Chondrocyte (in vitro differentiated cells): ENCODE measurements around the gene MCM3AP. TPM values are rescaled to one million over a fixed set of nuclear protein-coding genes. Genes with fewer than 3 reads are reported as not detected.
"Not testable (repeated sequence)": the region's sequence is repeated elsewhere in the genome, so short reads cannot be mapped to it uniquely, and the experiment has no call there.

ENCODE experiments used
- DNase-seq: peaks from one replicate; pipeline ENCODE4 v3.0.0; 2021; ENCODE audit warnings: mixed read lengths, low spot score
- H3K27ac Mint-ChIP-seq: one replicate; pipeline ENCODE4 v1.8.0; 2021; ENCODE audit warnings: mild to moderate bottlenecking, moderate library complexity, mixed read lengths; ENCODE audit not compliant: unreplicated experiment
- H3K27me3 Mint-ChIP-seq: 2 replicates; pipeline ENCODE4 v1.8.0; 2021; ENCODE audit warnings: low read depth, mixed read lengths
- H3K36me3 Mint-ChIP-seq: 2 replicates; pipeline ENCODE4 v1.8.0; 2021; ENCODE audit warnings: low read depth, mixed read lengths
- H3K4me1 Mint-ChIP-seq: 2 replicates; pipeline ENCODE4 v1.8.0; 2021; ENCODE audit warnings: low read depth, mild to moderate bottlenecking, mixed read lengths
- H3K4me3 Mint-ChIP-seq: one replicate; pipeline ENCODE4 v1.8.0; 2021; ENCODE audit warnings: mild to moderate bottlenecking, moderate library complexity, mixed read lengths; ENCODE audit not compliant: unreplicated experiment
- H3K9me3 Mint-ChIP-seq: 2 replicates; pipeline ENCODE4 v1.8.0; 2021; ENCODE audit warnings: low read depth, mixed read lengths
- CTCF ChIP-seq: fragments of 200-600 bp; sonication (generic); IDR thresholded peaks from 2 replicates; pipeline ENCODE4 v1.5.0; 2021; ENCODE audit warnings: antibody characterized with exemption, mild to moderate bottlenecking, moderate library complexity
- total RNA-seq: library from RNA; stranded (reverse); gene quantifications from 3 replicates; pipeline ENCODE4 v1.2.1, GENCODE V29; 2021

Gene MCM3AP
- total RNA-seq, 1 donor from 2014 or later, result 86.4 TPM

GRCh38 chr21:46205766-46206162 lies 79.6 kb downstream of the MCM3AP start:
- Mint-ChIP-seq H3K9me3 (no peaks in the 10 kb centered on the region), H3K27me3 (no peaks in the 10 kb centered on the region), H3K27ac (no peak overlapping the region), H3K4me1 (no peaks in the 10 kb centered on the region), H3K4me3 (no peak overlapping the region), H3K36me3 (peaks cover 27% of the 10 kb centered on the region)
- no peak for DNase-seq
- TF ChIP-seq CTCF, result no peak

DNA sequence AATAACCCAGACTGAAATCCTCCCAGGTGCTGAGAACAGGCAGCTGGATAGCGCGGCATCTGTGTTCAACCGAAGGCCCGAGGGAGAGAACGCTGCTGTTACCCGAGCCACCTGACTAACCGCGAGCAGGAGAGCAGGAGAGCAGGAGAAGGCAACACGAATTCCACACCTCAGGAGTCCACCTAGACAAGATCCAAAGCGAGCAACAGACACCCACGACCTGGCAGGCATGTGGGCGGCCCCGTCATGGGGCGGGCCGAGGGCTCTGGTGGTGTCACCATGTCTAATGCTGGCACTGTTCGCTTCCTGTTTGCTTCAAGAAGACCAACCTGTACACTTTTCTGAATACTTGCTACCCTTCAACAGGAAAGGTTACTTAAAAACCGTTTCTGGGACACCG lies 80.2 kb downstream of the MCM3AP start:
- no peak overlapping the region for H3K27ac Mint-ChIP-seq
- peak; percentile 38 for DNase-seq
- no peaks in the 10 kb centered on the region for H3K9me3 Mint-ChIP-seq
- H3K4me1 Mint-ChIP-seq, result no peaks in the 10 kb centered on the region
- no peaks in the 10 kb centered on the region for H3K27me3 Mint-ChIP-seq
- peaks cover 28% of the 10 kb centered on the region for H3K36me3 Mint-ChIP-seq
- no peak overlapping the region for H3K4me3 Mint-ChIP-seq
- TF ChIP-seq CTCF, result no peak

GRCh38 chr21:46203203-46203600 lies 82.2 kb downstream of the MCM3AP start:
- H3K9me3 Mint-ChIP-seq, result no peaks in the 10 kb centered on the region
- TF ChIP-seq CTCF, result no peak
- no peak overlapping the region for H3K27ac Mint-ChIP-seq
- H3K27me3 Mint-ChIP-seq, result no peaks in the 10 kb centered on the region
- H3K36me3 Mint-ChIP-seq, result peaks cover 41% of the 10 kb centered on the region
- DNase-seq, result peak; percentile 24
- H3K4me3 Mint-ChIP-seq, result no peak overlapping the region
- H3K4me1 Mint-ChIP-seq, result no peaks in the 10 kb centered on the region

- Mint-ChIP-seq H3K36me3 (peaks cover 39% of the 10 kb centered on the region), H3K4me1 (no peaks in the 10 kb centered on the region), H3K9me3 (no peaks in the 10 kb centered on the region), H3K27me3 (no peaks in the 10 kb centered on the region), H3K4me3 (no peak overlapping the region), H3K27ac (no peak overlapping the region)
- DNase-seq, result peak; percentile 33
- no peak for TF ChIP-seq CTCF
Measured at GRCh38 chr21:46202592-46203202, 82.7 kb downstream of the MCM3AP start.

- H3K9me3 Mint-ChIP-seq, H3K4me3 Mint-ChIP-seq, H3K27ac Mint-ChIP-seq, H3K27me3 Mint-ChIP-seq, DNase-seq, H3K4me1 Mint-ChIP-seq: not testable (repeated sequence)
- H3K36me3 Mint-ChIP-seq, result peaks cover 43% of the 10 kb centered on the region
Measured at GRCh38 chr21:46200877-46201803, 84.3 kb downstream of the MCM3AP start.
